ENCODE measurements around the gene AFG3L2. TPM values are rescaled to one million over a fixed set of nuclear protein-coding genes. Genes with fewer than 3 reads are reported as not detected.

Gene AFG3L2
- total and polyA plus RNA-seq, 9 of the 15 experiments (the other 6 are each of a cell fraction or from before 2014, with no cell fraction given), result 24.1 to 109 (median 84.0) TPM

DNA sequence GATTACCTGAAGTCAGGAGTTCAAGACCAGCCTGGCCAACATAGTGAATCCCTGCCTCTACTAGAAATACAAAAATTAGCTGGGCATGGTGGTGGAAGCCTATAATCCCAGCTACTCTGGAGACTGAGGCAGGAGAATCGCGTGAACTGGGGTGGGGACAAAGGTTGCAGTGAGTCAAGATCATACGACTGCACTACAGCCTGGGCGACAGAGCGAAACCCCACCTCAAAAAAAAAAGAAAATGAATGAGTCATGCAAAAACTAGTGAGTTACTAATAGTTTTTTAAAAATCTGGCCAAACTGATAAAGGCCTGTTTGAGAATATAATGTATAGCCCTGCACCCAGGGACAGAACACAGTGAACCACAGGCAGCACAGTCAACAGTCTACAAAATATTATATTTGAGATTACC is 17.5 kb downstream of the AFG3L2 start (continued):
- TF ChIP-seq NCOR1 (IDR thresholded peaks at IDR 0.05), result peak; percentile 60; the same call in 1 of the 2 replicates
- no peak for TF ChIP-seq ZKSCAN3 (CRISPR knock-in tag; IDR thresholded peaks at IDR 0.05)
- no peak for TF ChIP-seq RBM14 (IDR thresholded peaks at IDR 0.05; ENCODE audit: borderline replicate concordance, insufficient read depth, low read depth, low read length)
- TF ChIP-seq, protein P1, sequence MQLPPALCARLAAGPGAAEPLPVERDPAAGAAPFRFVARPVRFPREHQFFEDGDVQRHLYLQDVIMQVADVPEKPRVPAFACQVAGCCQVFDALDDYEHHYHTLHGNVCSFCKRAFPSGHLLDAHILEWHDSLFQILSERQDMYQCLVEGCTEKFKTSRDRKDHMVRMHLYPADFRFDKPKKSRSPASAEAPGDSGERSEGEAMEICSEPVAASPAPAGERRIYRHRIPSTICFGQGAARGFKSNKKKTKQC (CRISPR knock-in tag; IDR thresholded peaks at IDR 0.05), result no peak
- TF ChIP-seq ZNF274 (IDR thresholded peaks at IDR 0.05; ENCODE audit: borderline replicate concordance, low read depth, low read length), result no peak
- TF ChIP-seq, protein P2, sequence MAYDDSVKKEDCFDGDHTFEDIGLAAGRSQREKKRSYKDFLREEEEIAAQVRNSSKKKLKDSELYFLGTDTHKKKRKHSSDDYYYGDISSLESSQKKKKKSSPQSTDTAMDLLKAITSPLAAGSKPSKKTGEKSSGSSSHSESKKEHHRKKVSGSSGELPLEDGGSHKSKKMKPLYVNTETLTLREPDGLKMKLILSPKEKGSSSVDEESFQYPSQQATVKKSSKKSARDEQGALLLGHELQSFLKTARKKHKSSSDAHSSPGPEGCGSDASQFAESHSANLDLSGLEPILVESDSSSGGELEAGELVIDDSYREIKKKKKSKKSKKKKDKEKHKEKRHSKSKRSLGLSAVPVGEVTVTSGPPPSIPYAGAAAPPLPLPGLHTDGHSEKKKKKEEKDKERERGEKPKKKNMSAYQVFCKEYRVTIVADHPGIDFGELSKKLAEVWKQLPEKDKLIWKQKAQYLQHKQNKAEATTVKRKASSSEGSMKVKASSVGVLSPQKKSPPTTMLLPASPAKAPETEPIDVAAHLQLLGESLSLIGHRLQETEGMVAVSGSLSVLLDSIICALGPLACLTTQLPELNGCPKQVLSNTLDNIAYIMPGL (CRISPR knock-in tag; IDR thresholded peaks at IDR 0.05), result no peak
- no peak for TF ChIP-seq ZKSCAN1 (IDR thresholded peaks at IDR 0.05; ENCODE audit: low read depth, low read length)
- TF ChIP-seq MEIS2 (IDR thresholded peaks at IDR 0.05; ENCODE audit: partially characterized antibody), result peak; percentile 47
- no peak for TF ChIP-seq PURB (CRISPR knock-in tag; IDR thresholded peaks at IDR 0.05; ENCODE audit: low read depth)
- TF ChIP-seq HDGF (IDR thresholded peaks at IDR 0.05), result no peak
- TF ChIP-seq KDM5B (IDR thresholded peaks at IDR 0.05; ENCODE audit: insufficient replicate concordance, low read depth, low read length), result no peak
- TF ChIP-seq MYC (IDR thresholded peaks at IDR 0.05; ENCODE audit: low read depth, low read length), result no peak
- TF ChIP-seq MYC (CRISPR knock-in tag; IDR thresholded peaks at IDR 0.05; ENCODE audit: borderline replicate concordance, low read depth), result no peak
- TF ChIP-seq, protein P3, sequence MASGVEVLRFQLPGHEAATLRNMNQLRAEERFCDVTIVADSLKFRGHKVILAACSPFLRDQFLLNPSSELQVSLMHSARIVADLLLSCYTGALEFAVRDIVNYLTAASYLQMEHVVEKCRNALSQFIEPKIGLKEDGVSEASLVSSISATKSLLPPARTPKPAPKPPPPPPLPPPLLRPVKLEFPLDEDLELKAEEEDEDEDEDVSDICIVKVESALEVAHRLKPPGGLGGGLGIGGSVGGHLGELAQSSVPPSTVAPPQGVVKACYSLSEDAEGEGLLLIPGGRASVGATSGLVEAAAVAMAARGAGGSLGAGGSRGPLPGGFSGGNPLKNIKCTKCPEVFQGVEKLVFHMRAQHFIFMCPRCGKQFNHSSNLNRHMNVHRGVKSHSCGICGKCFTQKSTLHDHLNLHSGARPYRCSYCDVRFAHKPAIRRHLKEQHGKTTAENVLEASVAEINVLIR (CRISPR knock-in tag; IDR thresholded peaks at IDR 0.05), result no peak
- no peak for TF ChIP-seq ZNF586 (CRISPR knock-in tag; conservative IDR thresholded peaks at IDR 0.05)
- TF ChIP-seq MTA1 (IDR thresholded peaks at IDR 0.05; ENCODE audit: borderline replicate concordance), result no peak
- TF ChIP-seq RFX7 (CRISPR knock-in tag; IDR thresholded peaks at IDR 0.05), result no peak
- TF ChIP-seq OTX1 (CRISPR knock-in tag; IDR thresholded peaks at IDR 0.05), result no peak
- no peak for TF ChIP-seq POLR2AphosphoS5 (IDR thresholded peaks at IDR 0.05; ENCODE audit: control insufficient read depth, insufficient read depth, low read depth, low read length)
- no peak for TF ChIP-seq ILK (tag; IDR thresholded peaks at IDR 0.05; ENCODE audit: borderline replicate concordance, low read depth)
- TF ChIP-seq ZNF785 (CRISPR knock-in tag; IDR thresholded peaks at IDR 0.05), result no peak
- peak; percentile 43; the same call in 1 of the 2 replicates for TF ChIP-seq MAFF (IDR thresholded peaks at IDR 0.05; ENCODE audit: low read length)
- no peak for TF ChIP-seq KDM2B (CRISPR knock-in tag; IDR thresholded peaks at IDR 0.05)
- TF ChIP-seq STAT5A (IDR thresholded peaks at IDR 0.05; ENCODE audit: borderline replicate concordance, low read length), result no peak
- TF ChIP-seq ZNF668 (CRISPR knock-in tag; IDR thresholded peaks at IDR 0.05), result no peak
- no peak for TF ChIP-seq CBX5 (IDR thresholded peaks at IDR 0.05; ENCODE audit: borderline replicate concordance, low read depth)
- TF ChIP-seq TEAD4 (IDR thresholded peaks at IDR 0.05; ENCODE audit: low read length), result peak; percentile 35
- no peak for TF ChIP-seq TEAD4 (CRISPR knock-in tag; IDR thresholded peaks at IDR 0.05; ENCODE audit: borderline replicate concordance)
